ENCODE results near the gene DCPS. TPM values are rescaled to one million over a fixed set of nuclear protein-coding genes. Genes with fewer than 3 reads are reported as not detected.

The DCPS gene, protein sequence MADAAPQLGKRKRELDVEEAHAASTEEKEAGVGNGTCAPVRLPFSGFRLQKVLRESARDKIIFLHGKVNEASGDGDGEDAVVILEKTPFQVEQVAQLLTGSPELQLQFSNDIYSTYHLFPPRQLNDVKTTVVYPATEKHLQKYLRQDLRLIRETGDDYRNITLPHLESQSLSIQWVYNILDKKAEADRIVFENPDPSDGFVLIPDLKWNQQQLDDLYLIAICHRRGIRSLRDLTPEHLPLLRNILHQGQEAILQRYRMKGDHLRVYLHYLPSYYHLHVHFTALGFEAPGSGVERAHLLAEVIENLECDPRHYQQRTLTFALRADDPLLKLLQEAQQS
- 11.1 and 15.3 TPM in 2 replicates for total RNA-seq

DNA sequence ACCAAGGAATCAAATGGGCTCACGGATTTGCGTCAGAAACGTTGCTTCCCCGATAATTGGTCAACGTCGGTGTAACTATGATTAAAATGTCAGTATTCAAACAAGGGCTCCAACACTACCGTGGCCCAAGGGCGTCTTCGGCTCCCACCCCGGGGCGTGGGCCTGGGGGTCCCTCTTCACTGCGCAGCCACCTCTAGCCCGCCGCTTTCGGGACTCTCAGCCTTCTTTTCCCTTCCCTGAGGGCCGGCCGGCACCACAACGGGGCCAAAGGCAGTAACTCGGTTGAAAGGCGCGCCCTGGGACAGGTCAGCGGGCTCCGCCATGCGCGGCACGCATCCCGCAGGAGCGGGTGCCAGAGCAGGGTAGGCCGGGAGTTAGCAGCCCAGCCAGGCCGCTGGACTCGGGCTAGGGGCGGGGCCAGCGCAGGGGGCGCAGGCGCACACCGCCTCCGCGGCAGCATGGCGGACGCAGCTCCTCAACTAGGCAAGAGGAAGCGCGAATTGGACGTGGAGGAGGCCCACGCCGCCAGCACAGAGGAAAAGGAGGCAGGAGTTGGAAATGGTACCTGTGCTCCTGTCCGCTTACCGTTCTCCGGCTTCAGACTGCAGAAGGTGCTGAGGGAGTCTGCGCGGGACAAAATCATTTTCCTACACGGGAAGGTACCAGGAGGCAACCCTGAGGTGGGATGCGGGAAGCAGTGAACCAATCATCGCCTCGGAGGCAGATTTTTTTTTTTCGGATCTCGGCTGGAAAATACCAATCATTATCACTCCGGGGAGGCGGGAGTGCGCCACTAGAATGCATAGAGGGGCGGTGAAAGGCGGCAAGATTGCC is at the start of gene DCPS:
TSS of gene DCPS (plus strand) at position 438 of the 834 bp plus-strand sequence. CDS start at position 459, 21 bp downstream.

DNA sequence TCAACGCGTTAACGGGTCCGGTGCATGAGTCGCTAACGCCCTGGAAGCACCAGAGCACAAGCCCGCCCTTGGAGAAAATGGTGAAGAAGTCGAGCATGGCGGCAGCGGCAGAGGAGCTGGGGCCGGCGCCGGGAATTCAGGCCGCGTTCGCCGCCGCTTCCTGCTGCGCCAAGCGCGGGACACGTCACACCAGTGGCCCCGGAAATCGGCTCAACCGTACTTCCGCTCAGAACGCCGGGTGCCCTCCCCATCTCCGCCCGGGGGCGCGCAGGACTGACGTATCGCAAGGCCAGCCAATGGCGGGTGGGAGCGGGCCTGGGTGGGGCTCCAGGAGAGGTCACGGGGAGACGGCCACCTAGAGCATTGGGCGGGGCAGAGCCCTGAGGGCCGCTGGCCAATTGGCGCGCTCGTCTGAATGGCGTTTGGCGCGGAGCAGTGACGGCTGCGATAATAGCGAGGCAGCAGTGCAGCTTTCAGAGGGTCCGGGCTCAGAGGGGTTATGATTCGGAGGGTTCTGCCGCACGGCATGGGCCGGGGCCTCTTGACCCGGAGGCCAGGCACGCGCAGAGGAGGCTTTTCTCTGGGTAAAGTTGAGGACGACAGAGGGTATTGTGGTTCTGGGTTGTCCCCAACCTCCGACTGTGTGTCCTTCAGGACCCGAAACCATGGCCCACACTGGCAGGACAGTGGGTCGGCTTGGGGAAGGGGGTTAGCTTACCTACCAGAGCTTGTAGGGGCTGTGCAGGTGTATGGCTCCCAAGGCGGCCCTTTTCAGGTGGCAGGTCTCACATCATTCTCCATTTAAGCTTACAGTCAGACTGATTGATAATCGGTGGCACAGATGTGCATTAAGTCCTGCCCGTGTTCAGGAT is 34.9 kb upstream of the DCPS start, which contains the start of the genes FOXRED1 and SRPRA:
TSS of gene FOXRED1 (plus strand) at position 447 of the 872 bp plus-strand sequence. CDS start at position 500, 53 bp downstream.
TSS of gene SRPRA (minus strand) at position 188 of the 872 bp plus-strand sequence. CDS start at position 97, 91 bp downstream.

DNA sequence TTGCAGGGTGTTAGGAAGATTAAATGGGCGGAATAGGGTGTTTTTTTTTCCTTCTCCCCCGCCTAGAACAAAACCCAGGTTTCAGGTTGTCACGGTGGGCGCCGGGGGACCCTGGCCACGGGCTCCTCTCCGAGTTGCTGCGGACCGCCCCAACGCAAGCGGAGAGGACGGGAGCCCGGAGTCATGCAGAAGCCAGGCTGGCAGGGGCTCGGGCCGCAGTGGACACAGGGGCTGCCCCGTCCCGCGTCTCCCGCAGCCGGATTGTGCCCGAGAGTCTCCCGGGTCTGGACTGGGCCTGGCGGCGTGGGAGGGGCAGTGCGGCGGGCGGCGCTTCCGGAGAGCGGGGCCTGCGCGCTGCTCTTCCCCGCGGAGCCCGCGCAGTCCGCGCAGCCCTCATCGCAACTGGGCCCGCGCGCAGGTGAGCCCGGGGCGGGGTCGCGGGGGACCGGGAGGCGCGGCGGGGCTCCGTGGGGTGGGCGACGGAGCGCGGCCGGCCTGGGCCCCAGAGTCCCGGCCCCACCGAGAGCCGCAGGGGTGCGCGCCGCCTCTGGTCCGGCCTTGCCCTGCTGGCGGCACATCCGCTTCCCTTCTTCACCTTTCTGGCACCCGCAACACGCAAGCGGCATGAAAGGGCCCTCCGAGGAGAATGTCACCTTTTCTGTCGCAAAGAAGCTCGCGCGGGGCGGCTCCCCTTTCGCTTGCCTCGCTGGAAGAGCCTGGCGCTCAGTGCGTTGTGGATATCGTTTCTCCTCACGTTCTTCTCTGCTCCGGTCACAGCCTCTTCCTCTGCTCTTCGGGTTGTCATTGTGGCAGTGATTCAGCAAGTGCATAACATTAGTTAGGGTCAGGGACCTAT is 20.9 kb upstream of the DCPS start, which contains the start of gene TIRAP:
TSS of gene TIRAP (plus strand) at position 358 of the 856 bp plus-strand sequence. CDS start 7,802 bp downstream, outside the sequence.

DNA sequence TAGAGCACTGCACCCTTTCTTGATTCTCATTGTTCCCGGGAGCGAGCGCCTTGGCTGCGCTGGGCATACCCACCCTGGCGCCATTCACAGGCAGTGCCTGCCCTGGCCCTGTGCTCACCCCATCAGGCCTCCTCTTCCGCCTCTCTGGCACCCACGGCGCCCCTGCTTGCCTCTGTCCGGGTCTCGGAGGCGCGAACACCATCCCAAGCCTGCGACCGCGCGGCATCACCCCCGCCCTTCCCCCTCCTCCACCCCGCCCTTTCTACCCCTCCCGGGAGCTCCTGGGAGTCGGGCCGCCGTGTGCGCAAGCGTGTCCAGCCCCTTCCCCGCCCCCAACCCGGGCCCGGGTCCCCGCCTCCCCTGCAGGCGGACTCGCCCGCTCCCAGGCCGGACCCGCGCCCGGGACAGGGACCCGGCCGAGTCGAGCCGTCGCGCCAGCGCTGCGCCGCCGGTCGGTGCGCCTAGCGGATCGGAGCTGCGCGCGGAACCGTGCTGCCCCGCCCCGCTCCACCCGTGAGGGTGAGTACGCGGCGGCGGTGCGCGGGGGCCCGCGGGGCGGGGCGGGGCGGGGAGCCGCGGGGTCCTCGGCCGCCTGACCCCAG is 51.6 kb downstream of the DCPS start, which contains the start of gene ST3GAL4:
TSS of gene ST3GAL4 (plus strand) at position 363 of the 602 bp plus-strand sequence. CDS start 50,470 bp downstream, outside the sequence.

Small RNA genes lying within 50 kb of the gene (small RNA-seq; reads per million reads assigned to genes)
- gene AP001318.3, result not detected

Other genes starting within 250 kb of the DCPS start
- gene CDON, start 241.2 kb upstream of the DCPS start, total RNA-seq, result 3.3 and 4.7 TPM in 2 replicates
- 37.7 and 46.1 TPM in 2 replicates for gene RPUSD4, start 92.4 kb upstream of the DCPS start, total RNA-seq
- gene FAM118B, start 92.3 kb upstream of the DCPS start, total RNA-seq, result 41.1 and 47.4 TPM in 2 replicates
- 96.0 and 103 TPM in 2 replicates for gene SRPRA, start 35.2 kb upstream of the DCPS start, total RNA-seq
- 13.0 and 13.1 TPM in 2 replicates for gene FOXRED1, start 34.9 kb upstream of the DCPS start, total RNA-seq
- 8.1 and 9.5 TPM in 2 replicates for gene TIRAP, start 21.0 kb upstream of the DCPS start, total RNA-seq
- gene ST3GAL4, start 51.6 kb downstream of the DCPS start, total RNA-seq, result 12.8 and 17.0 TPM in 2 replicates